ENCODE measurements around the gene ARNT2. TPM values are rescaled to one million over a fixed set of nuclear protein-coding genes. Genes with fewer than 3 reads are reported as not detected.
A peak's percentile ranks its signal among the peaks of the same experiment; 100 is the strongest.

Gene ARNT2
- polyA plus RNA-seq, 3 donors from 2014 or later = not detected

DNA sequence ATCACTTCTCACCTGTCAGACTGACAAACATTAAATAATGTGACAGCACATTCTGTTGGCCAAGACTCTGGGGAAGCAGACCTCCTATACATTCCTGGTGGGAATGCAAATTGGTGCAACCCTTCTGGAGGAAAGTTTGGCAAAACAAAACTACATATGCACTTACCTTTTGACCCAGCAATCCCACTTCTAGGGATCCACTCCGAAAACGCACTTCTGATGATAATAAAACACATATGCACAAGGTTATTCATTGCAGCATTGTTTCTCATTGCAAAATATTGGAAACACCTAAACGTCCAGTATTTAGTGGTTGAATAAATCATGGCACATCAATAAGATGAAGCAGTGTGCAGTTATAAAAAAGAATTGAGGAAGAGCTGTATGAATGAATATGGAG lies 145.5 kb downstream of the ARNT2 start:
- Mint-ChIP-seq H3K36me3 (no peaks in the 10 kb centered on the region), H3K27me3 (ENCODE audit: low read depth in 3 of 3) (peaks cover 1 to 4% (median 3%) of the 10 kb centered on the region in 3 donors), H3K4me1 (no peaks in the 10 kb centered on the region), H3K27ac (no peak overlapping the region), H3K4me3 (no peak overlapping the region), H3K9me3 (peaks cover 0 to 2% (median 0%) of the 10 kb centered on the region in 6 donors)
- no peak for DNase-seq

DNA sequence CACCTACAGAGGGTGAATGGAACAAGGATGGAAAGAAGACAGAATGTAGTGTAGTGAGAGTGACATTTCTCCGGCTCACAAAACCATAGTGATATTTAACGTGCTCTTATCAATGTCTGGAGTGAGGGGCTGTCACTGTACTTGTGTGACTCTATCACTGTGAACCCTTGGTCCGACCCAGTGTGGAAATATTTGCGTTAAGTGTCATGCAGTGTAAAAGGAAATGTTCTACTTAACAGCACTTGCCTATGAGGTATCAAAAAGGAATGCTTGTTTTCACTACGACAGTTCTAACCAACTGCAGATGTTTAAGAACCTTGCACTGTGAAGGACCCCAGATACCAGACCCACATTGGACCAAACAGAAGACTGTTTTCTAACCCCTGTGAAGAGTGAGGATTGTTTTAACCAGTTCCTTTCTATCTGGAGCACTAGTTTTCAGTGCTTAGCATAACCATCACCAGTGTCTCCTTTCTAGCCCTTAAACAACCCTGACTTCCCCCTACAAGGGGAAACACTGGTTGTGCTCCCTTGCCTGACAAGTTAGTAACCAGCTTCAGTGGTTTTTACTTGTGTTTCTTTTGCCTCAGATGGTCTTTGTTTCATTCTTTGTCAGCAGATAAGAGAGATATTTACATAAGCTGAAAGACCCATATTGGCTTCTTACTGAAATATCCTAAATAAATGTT lies 146.2 kb downstream of the ARNT2 start:
- H3K36me3 Mint-ChIP-seq = no peaks in the 10 kb centered on the region
- H3K27ac Mint-ChIP-seq = no peak overlapping the region
- no peak overlapping the region for H3K4me3 Mint-ChIP-seq

DNA sequence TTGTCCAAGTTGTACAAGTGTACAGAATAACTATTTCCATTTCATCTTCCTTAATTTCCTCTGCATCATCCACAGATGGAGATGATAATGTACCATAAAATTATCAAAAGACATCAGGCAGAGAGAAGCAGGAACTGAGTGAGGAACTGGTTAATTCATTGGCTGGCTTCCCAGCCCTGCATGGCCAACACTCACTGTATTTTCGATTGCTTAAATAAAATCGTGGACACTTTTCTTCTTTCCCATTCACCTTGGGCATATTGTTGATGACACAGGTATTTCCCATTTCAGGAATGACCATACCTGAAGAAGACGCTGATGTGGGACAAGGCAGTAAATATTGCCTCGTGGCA lies 146.7 kb downstream of the ARNT2 start:
- peaks cover 0 to 2% (median 0%) of the 10 kb centered on the region in 6 donors for H3K9me3 Mint-ChIP-seq
- peaks cover 0 to 3% (median 1%) of the 10 kb centered on the region in 3 donors for H3K27me3 Mint-ChIP-seq (ENCODE audit: low read depth in 3 of 3)
- DNase-seq = no peak
- no peak overlapping the region for H3K27ac Mint-ChIP-seq
- no peak overlapping the region for H3K4me3 Mint-ChIP-seq
- no peaks in the 10 kb centered on the region for H3K36me3 Mint-ChIP-seq
- H3K4me1 Mint-ChIP-seq = no peaks in the 10 kb centered on the region

More for the DNA sequence above, 146.2 kb downstream of the ARNT2 start:
- Mint-ChIP-seq H3K27me3 (ENCODE audit: low read depth in 3 of 3) (peaks cover under 1 to 3% (median 1%) of the 10 kb centered on the region in 3 donors), H3K4me1 (no peaks in the 10 kb centered on the region), H3K9me3 (peaks cover 0 to 2% (median 0%) of the 10 kb centered on the region in 6 donors)
- DNase-seq = no peak

DNA sequence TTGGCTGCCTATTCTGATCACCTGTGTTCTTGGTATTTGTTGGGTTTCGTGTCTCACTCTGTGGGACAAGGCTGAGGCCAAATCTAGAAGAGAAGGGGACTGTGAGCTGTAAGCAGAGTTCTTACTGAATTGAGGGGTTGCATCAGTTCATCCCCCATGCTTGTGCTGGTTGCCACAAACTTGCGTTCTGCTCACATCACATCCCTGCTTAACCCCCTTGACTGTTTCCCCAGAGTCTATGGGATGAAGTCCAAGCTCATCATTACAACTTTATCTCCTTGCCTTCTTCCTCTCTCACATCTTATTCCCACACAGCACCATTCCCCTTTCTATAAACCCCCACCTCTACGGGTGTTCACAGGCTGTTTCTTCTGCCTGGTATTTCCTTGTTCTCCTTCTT lies 147.2 kb downstream of the ARNT2 start:
- Mint-ChIP-seq H3K27me3 (ENCODE audit: low read depth in 3 of 3) (peaks cover 0 to 3% (median 1%) of the 10 kb centered on the region in 3 donors), H3K27ac (no peak overlapping the region), H3K36me3 (no peaks in the 10 kb centered on the region), H3K9me3 (peaks cover 0 to 2% (median 0%) of the 10 kb centered on the region in 6 donors), H3K4me1 (no peaks in the 10 kb centered on the region), H3K4me3 (no peak overlapping the region)
- DNase-seq = no peak

DNA sequence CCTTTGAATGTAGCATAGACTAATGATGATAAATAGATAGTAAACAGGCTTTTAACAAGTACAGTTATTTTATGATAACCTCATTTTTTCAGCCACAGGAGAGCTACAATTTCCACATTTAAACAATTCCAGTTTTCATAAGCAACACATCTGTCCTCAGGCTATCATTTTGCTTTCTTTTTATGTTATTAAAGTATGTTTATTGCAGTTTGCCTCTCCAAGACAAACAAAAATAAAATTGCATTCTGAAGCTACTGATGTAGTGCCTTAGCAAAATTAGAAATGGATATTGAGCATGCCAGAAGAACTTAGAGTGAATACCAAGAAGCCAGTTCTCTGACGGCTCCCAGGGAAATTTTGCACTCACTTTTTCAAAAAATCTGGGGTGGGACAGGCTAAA lies 150.4 kb downstream of the ARNT2 start:
- H3K27ac Mint-ChIP-seq = no peak overlapping the region
- H3K27me3 Mint-ChIP-seq (ENCODE audit: low read depth in 3 of 3) = peaks cover 0 to 1% (median 0%) of the 10 kb centered on the region in 3 donors
- no peaks in the 10 kb centered on the region for H3K4me1 Mint-ChIP-seq
- no peaks in the 10 kb centered on the region for H3K36me3 Mint-ChIP-seq
- H3K9me3 Mint-ChIP-seq = no peaks in the 10 kb centered on the region
- DNase-seq = no peak
- no peak overlapping the region for H3K4me3 Mint-ChIP-seq

DNA sequence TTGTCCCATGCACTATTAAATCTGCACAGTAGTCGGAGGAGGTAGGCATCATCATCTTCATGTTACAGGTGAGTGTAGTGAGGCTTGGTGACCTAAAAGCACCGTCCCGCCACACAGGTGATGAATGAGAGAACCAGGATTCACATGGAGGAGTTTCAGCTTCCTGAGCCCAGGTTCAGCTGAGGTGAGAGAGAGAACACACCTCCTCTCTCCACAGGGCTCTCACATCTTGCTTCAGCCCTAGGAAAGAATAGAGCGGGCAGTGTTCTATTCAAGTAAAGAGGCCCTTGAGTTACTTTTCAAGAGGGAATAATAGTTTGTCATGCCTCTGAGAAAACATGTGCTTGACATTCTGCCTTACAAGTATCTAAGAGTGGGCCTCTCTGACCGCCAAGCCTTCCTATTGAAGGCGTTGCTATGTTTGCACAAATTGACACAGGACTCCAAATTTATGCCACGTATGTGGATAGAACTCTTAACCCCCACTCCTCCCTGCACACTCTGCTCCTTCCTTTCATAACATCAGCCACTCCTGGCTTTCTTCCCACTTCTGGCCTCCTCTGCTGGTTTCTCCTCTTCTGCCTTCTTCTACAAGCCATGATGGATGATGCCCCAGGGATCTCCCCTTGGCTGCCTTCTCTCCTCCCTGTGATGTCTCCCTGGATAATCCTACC lies 152.6 kb downstream of the ARNT2 start:
- Mint-ChIP-seq H3K4me1 (no peaks in the 10 kb centered on the region), H3K9me3 (no peaks in the 10 kb centered on the region), H3K27me3 (ENCODE audit: low read depth in 3 of 3) (peaks cover 0 to 1% (median 0%) of the 10 kb centered on the region in 3 donors), H3K36me3 (no peaks in the 10 kb centered on the region), H3K27ac (no peak overlapping the region), H3K4me3 (no peak overlapping the region)
- no peak for DNase-seq

DNA sequence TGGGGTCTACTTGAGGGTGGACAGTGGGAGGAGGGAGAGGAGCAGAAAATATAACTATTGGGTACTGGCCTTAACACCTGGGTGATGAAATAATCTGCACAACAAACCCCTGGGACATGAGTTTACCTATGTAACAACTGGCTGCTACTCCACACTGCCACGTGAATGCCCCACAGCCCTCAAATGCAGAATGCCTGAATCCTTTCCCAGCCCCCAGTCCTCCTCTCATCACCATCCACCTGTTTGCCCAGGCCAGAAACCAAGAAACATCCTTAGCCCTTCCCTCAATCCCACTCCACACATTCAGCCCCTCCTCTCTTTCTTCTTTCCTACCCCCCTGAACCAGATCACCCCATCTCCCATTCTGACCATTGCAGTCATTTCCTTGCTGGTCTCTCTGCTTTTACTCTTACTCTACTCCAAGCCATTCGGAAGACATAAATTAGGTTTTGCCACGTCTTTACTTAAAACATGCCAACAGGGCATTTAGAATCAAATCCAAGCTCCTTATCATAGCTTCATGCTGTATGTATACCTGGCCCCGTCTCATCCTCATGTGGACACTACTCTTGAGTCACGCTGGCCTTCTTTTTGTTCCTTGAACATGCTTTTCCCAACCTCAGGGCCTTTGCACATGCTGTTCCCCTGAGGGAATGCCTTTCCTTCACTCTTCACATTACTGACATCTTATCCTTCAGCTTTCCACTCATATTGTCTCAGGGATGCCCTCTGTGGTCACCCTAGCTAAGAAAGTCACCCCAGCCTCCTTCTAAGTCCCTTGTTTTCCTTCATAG lies 153.5 kb downstream of the ARNT2 start:
- no peak for DNase-seq
- no peaks in the 10 kb centered on the region for H3K4me1 Mint-ChIP-seq
- H3K27me3 Mint-ChIP-seq (ENCODE audit: low read depth in 3 of 3) = no peaks in the 10 kb centered on the region
- H3K36me3 Mint-ChIP-seq = no peaks in the 10 kb centered on the region
- H3K9me3 Mint-ChIP-seq = no peaks in the 10 kb centered on the region
- no peak overlapping the region for H3K4me3 Mint-ChIP-seq
- no peak overlapping the region for H3K27ac Mint-ChIP-seq

DNA sequence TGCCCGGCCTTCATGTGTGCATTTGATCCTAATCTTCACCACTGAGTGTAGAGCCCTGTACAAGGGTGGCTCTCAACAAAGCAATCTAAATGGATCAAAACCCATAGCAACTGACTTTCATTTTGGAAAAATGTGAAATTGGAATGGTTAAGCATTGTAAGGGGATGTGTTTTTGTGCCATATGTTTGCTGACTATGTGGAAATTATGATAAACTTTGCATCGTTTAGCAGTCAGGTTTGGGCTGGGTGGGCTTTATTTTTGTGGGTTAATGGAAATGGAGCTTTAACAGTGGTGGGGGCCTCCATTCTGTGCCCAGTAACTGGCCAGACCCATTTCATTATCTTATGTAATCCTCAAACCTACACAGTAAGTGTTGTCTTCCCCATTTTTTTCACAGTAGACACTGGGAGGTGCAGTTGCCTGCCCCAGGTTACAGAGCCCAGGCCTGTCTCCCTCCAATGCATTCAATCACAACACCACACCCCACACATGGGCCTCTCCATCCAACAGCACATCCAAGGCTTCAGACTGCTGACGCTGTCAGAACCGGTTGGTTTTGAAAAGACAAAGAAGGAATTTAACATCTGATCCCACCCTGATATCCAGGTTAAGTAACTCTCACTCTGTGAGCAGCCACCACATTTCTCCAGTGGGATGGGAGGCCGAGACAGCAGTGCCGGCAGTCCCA lies 154.6 kb downstream of the ARNT2 start:
- Mint-ChIP-seq H3K27me3 (ENCODE audit: low read depth in 3 of 3) (no peaks in the 10 kb centered on the region), H3K27ac (no peak overlapping the region), H3K36me3 (no peaks in the 10 kb centered on the region), H3K9me3 (no peaks in the 10 kb centered on the region), H3K4me1 (no peaks in the 10 kb centered on the region), H3K4me3 (no peak overlapping the region)
- no peak for DNase-seq

DNA sequence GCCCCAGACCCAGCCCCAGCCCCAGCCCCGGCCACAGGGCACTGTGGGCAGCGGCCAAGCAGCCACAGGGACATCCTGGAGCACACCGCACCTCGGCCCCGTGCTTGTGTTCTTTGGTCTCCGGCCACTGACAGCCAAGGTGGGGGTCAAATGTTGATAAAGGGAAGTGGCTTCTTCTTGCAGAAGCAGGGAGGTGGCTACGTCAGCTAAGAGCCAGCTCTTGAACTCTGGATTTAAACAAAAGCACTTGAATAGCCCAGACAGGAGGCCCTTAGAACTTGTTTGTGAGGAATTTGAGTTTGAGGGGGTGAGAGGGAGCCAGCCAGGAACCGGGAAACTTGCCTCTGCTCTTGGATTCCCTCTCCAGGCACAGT lies 155.1 kb downstream of the ARNT2 start:
- H3K36me3 Mint-ChIP-seq = no peaks in the 10 kb centered on the region
- DNase-seq = no peak

DNA sequence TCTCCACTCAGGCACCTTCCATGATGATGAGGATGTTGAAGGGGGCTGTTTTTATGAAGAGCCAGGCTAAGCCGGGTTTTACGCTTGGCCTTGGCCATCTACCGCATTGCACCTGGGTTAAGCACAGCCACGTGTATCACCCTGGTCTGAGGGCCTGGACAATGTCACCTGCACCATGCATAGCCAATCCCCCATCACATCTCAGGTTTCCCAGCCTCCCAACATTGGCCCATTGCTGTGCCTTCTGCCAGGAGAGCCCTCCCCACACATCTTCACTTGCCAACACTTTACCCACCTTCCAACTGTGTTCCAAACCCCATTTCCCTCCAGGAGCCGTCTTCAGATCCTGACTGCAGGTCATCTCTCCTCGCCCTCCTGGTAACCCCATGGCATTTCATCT lies 155.6 kb downstream of the ARNT2 start:
- no peaks in the 10 kb centered on the region for H3K9me3 Mint-ChIP-seq
- H3K27me3 Mint-ChIP-seq (ENCODE audit: low read depth in 3 of 3) = peaks cover 0 to 2% (median 0%) of the 10 kb centered on the region in 3 donors
- peak overlapping the region in 1 of 6 donors; percentile 13 for H3K27ac Mint-ChIP-seq
- no peak overlapping the region for H3K4me3 Mint-ChIP-seq
- H3K36me3 Mint-ChIP-seq = no peaks in the 10 kb centered on the region
- H3K4me1 Mint-ChIP-seq = no peaks in the 10 kb centered on the region
- DNase-seq = no peak

More for the DNA sequence above, 155.1 kb downstream of the ARNT2 start:
- H3K4me3 Mint-ChIP-seq = no peak overlapping the region
- no peaks in the 10 kb centered on the region for H3K9me3 Mint-ChIP-seq
- no peaks in the 10 kb centered on the region for H3K4me1 Mint-ChIP-seq
- H3K27ac Mint-ChIP-seq = no peak overlapping the region
- H3K27me3 Mint-ChIP-seq (ENCODE audit: low read depth in 3 of 3) = no peaks in the 10 kb centered on the region

DNA sequence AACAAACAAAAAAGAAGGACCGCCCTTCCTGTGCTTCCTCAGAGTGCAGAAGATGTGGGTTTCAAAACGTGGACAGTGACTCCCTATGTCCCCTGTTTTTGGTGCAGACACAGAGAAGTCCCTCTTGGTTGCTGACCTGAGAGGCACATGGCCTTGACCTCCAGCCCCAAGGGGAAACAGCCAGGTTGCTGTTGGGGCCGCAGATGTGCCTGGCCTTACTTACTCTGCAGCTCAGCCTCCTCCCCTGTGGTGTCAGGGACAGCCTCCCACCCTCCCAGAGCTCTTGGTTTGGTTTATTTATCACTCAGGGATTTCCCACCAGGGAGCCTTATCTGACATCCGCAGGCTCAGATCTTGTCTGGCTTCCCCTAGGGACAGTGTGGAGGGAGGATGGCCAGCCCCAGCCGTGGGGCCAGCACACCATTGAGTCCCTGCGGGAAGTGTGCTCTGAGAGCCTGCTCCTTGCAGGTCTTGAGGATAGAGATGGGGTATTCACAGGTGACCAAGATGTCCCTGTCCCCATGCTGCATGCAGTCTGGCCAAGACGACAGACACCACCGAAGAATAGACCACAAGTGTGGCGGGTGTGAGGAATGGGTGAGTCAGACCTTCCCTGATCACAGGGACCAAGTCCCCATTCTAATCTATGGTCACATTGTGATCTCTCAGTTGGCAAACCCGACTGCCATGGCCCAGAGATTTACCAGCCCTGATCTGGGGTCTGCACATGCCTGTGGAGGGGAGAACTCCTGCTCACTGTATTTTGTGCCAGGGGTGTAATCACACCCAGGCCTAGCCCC lies 156.6 kb downstream of the ARNT2 start:
- Mint-ChIP-seq H3K4me3 (no peak overlapping the region), H3K4me1 (peaks cover 1 to 4% of the 10 kb centered on the region in 2 donors), H3K27me3 (ENCODE audit: low read depth in 3 of 3) (peaks cover 0 to 10% (median 1%) of the 10 kb centered on the region in 3 donors), H3K36me3 (no peaks in the 10 kb centered on the region), H3K9me3 (no peaks in the 10 kb centered on the region), H3K27ac (no peak overlapping the region)
- DNase-seq = no peak

DNA sequence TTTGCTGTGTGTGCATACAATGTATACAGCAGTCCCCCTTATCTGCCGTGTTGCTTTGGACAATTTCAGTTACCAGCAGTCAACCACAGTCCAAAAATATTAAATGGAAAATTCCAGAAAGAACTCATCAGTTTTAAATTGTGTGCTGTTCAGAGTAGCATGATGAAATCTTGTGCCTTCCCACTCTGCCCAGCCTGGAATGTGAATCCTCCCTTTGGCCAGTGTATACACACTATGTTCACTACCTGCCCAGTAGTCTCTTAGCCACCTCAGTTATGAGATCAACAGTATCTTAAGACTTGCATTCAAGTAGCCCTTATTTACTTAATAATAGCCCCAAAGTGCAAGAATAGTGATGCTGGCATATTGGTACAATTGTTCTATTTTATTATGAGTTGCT lies 157.3 kb downstream of the ARNT2 start:
- H3K9me3 Mint-ChIP-seq = no peaks in the 10 kb centered on the region
- no peaks in the 10 kb centered on the region for H3K36me3 Mint-ChIP-seq
- DNase-seq = no peak
- H3K27me3 Mint-ChIP-seq (ENCODE audit: low read depth in 3 of 3) = peaks cover 0 to 12% (median 1%) of the 10 kb centered on the region in 3 donors
- no peak overlapping the region for H3K4me3 Mint-ChIP-seq
- H3K4me1 Mint-ChIP-seq = peaks cover 1 to 5% of the 10 kb centered on the region in 2 donors
- H3K27ac Mint-ChIP-seq = no peak overlapping the region

DNA sequence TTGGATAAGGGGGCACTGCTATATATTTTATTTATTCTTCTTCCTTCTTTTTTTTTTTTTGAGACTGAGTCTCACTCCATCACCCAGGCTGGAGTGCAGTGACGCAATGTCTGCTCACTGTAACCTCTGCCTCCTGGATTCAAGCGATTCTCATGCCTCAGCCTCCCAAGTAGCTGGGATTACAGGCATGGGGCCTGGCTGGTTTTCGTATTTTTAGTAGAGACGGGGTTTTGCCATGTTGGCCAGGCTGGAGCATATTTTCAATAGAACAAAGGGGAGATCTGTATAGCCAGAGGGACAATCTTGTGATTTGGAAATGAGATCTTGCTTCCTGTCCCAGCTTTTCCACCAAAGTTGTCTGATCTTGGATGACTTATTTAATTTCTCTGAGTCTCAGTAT lies 157.9 kb downstream of the ARNT2 start:
- H3K4me3 Mint-ChIP-seq = no peak overlapping the region
- no peak for DNase-seq
- H3K36me3 Mint-ChIP-seq = no peaks in the 10 kb centered on the region
- no peaks in the 10 kb centered on the region for H3K9me3 Mint-ChIP-seq
- H3K4me1 Mint-ChIP-seq = peaks cover 1 to 5% of the 10 kb centered on the region in 2 donors
- H3K27ac Mint-ChIP-seq = no peak overlapping the region
- H3K27me3 Mint-ChIP-seq (ENCODE audit: low read depth in 3 of 3) = peaks cover 0 to 12% (median 1%) of the 10 kb centered on the region in 3 donors

All from immature natural killer cell (primary cell).